GM12878 (cell line): ENCODE measurements around the gene HEXIM2. TPM values are rescaled to one million over a fixed set of nuclear protein-coding genes. Genes with fewer than 3 reads are reported as not detected.

Source experiments
- ATAC-seq: fragments of 200-7000 bp; cut with Tn5 transposase; 3 replicates; pipeline ENCODE4 v1.9.1; 2020; ENCODE audit warnings: mild to moderate bottlenecking, moderate library complexity
- BruUV-seq: library from RNA; stranded (reverse); fragments of 400-500 nt; replicated peaks from 2 replicates; lab custom pipeline; 2021; lab: Mats Ljungman, UMichigan
- CTCF ChIA-PET: fragments of 300-600 bp; sonication (Branson Sonifier 250); formaldehyde crosslinking; extraction: SDS; loops from one replicate; lab custom pipeline; 2021; ENCODE audit warnings: inconsistent platforms; lab: Yijun Ruan, JAX
- POLR2A ChIA-PET: fragments of 350-600 bp; formaldehyde crosslinking; extraction: SDS; loops from one replicate; lab custom pipeline; 2021; ENCODE audit warnings: inconsistent platforms; lab: Charles Lee
- RAD21 ChIA-PET: fragments of 300-600 bp; sonication (Branson Sonifier 250); formaldehyde crosslinking; loops from one replicate; lab custom pipeline; 2023; ENCODE audit warnings: antibody characterized with exemption; ENCODE audit not compliant: unreplicated experiment; lab: Charles Lee
- SMC1A ChIA-PET: fragments of 300-600 bp; sonication (Branson Sonifier 250); formaldehyde crosslinking; loops from one replicate; lab custom pipeline; 2023; ENCODE audit not compliant: unreplicated experiment, uncharacterized antibody; lab: Charles Lee
- DNase-seq: peaks from one replicate; pipeline ENCODE4 v3.0.0-alpha.2; 2011; ENCODE audit warnings: low read depth, low spot score
- FAIRE-seq: peaks from 3 replicates; lab custom pipeline; 2011; peaks lifted over from hg19 to GRCh38; lab: Jason Lieb, UNC
- H2AFZ ChIP-seq: 2 replicates; pipeline ENCODE4 v1.6.0; 2011; ENCODE audit warnings: low read depth, low read length, control low read depth; ENCODE audit not compliant: control insufficient read depth
- H3K27ac ChIP-seq: 2 replicates; pipeline ENCODE4 v1.5.1; 2011; ENCODE audit warnings: control low read depth; ENCODE audit not compliant: control insufficient read depth, insufficient read depth
- H3K27me3 ChIP-seq, 2 experiments: replicated peaks in 1 of 2; 2 replicates each; pipeline versions ENCODE4 v1.6.0 to v1.6.1; 2011; ENCODE audit warnings: low read length in 1 of 2; ENCODE audit not compliant: control insufficient read depth in 2 of 2, insufficient read depth in 2 of 2
- H3K36me3 ChIP-seq, 2 experiments: 2 replicates each; pipeline ENCODE4 v1.5.1; 2011; ENCODE audit warnings: low read length in 1 of 2; ENCODE audit not compliant: control insufficient read depth in 2 of 2, insufficient read depth in 2 of 2
- H3K4me1 ChIP-seq: 2 replicates; pipeline ENCODE4 v1.6.1; 2011; ENCODE audit warnings: mild to moderate bottlenecking, low read length, moderate library complexity, mixed read lengths; ENCODE audit not compliant: control insufficient read depth, insufficient read depth
- H3K4me2 ChIP-seq: 2 replicates; pipeline ENCODE4 v1.6.0; 2011; ENCODE audit warnings: control low read depth; ENCODE audit not compliant: control insufficient read depth, insufficient read depth
- H3K4me3 ChIP-seq: fragments of 200-600 bp; sonication (generic); 2 replicates; pipeline ENCODE4 v1.5.1; 2016
- H3K79me2 ChIP-seq: 2 replicates; pipeline ENCODE4 v1.6.0; 2011; ENCODE audit warnings: low read length; ENCODE audit not compliant: control insufficient read depth, insufficient read depth
- H3K9ac ChIP-seq: 2 replicates; pipeline ENCODE4 v1.8.0; 2011; ENCODE audit warnings: low read length, control low read depth, mixed read lengths; ENCODE audit not compliant: control insufficient read depth, insufficient read depth
- H3K9me3 ChIP-seq: replicated peaks from 3 replicates; pipeline ENCODE4 v1.5.1; 2011; ENCODE audit warnings: mild to moderate bottlenecking, low read length; ENCODE audit not compliant: control insufficient read depth, insufficient read depth
- H4K20me1 ChIP-seq: 2 replicates; pipeline ENCODE4 v1.6.0; 2011; ENCODE audit not compliant: control insufficient read depth, insufficient read depth
- BCL11A ChIP-seq: IDR thresholded peaks from 2 replicates; pipeline ENCODE4 v1.6.1; 2011; ENCODE audit warnings: low read depth, low read length
- BCLAF1 ChIP-seq: fragments of 450-650 bp; IDR thresholded peaks from 2 replicates; pipeline ENCODE4 v1.6.1; 2017; ENCODE audit warnings: antibody characterized with exemption, mild to moderate bottlenecking, moderate library complexity
- CEBPB ChIP-seq, 2 experiments: fragments of 150-350 bp in 1 of 2; IDR thresholded peaks; 2 replicates each; pipeline ENCODE4 v1.6.1; 2012 to 2014; ENCODE audit warnings: low read depth in 2 of 2, low read length in 2 of 2, borderline replicate concordance in 1 of 2, inconsistent platforms in 1 of 2
- CTCF ChIP-seq, 3 experiments: IDR thresholded peaks in 2 of 3; conservative IDR thresholded peaks in 1 of 3; 2 replicates each; pipeline ENCODE4 v1.5.1; 2011; ENCODE audit warnings: low read depth in 3 of 3, low read length in 3 of 3, mild to moderate bottlenecking in 3 of 3, control low read depth in 2 of 3, moderate library complexity in 2 of 3, inconsistent platforms in 1 of 3, mixed read lengths in 1 of 3; ENCODE audit not compliant: control insufficient read depth in 2 of 3, insufficient read depth in 1 of 3; ENCODE audit errors: extremely low read depth in 1 of 3
- RCOR1 ChIP-seq: conservative IDR thresholded peaks from 2 replicates; pipeline ENCODE4 v1.6.1; 2012; ENCODE audit warnings: low read depth, low read length, improper control_type of control experiment
- SRF ChIP-seq, 2 experiments: IDR thresholded peaks; 2 replicates each; pipeline ENCODE4 v1.6.1; 2011; ENCODE audit warnings: low read depth in 2 of 2, low read length in 2 of 2, mild to moderate bottlenecking in 1 of 2, moderate library complexity in 1 of 2
- ZNF207 ChIP-seq: fragments of 450-650 bp; IDR thresholded peaks from 2 replicates; pipeline ENCODE4 v1.6.1; 2014; ENCODE audit warnings: antibody characterized with exemption, mild to moderate bottlenecking, borderline replicate concordance
- ZZZ3 ChIP-seq: IDR thresholded peaks from 2 replicates; pipeline ENCODE4 v1.6.1; 2011; ENCODE audit warnings: low read depth; ENCODE audit not compliant: control insufficient read depth, insufficient read length
- WGBS: methylation state at CpG from one replicate; pipeline ENCODE4 v1.1.6; 2016; ENCODE audit warnings: low lambda C conversion rate; ENCODE audit not compliant: insufficient replicate concordance, insufficient coverage; ENCODE audit errors: missing lambda C conversion rate; 5-methylcytosine and 5-hydroxymethylcytosine counted together
- in situ Hi-C: fragments of 300-500 bp; cut with MboI; formaldehyde crosslinking; loops from 9 replicates; pipeline ENCODE4 v1.14.3; 2018; ENCODE audit warnings: mixed read lengths
- intact Hi-C: fragments of 100-400 bp; cut with micrococcal nuclease; formaldehyde crosslinking; loops from one replicate; pipeline ENCODE4 v1.14.2; 2022; ENCODE audit not compliant: unreplicated experiment
- polyA plus RNA-seq, 11 experiments: library from polyadenylated mRNA; depleted of rRNA in 4 of 11; unstranded in 6 of 11; stranded (reverse) in 5 of 11; fragments of >200 nt; fragmentation: Nextera tagmentation in 4 of 11; fragmentation: Illumina TruSeq in 1 of 11; extraction: Ambion mirVana in 4 of 11; extraction: Trizol in 1 of 11; gene quantifications; 1 replicate in 1 of 11; 2 replicates in 10 of 11; pipeline versions ENCODE4 v1.2.1 to v1.2.3, GENCODE V29; 2011 to 2016; ENCODE audit warnings: inconsistent platforms in 2 of 11, missing spikeins in 2 of 11, low read depth in 1 of 11
- total RNA-seq, 4 experiments: library from RNA; depleted of rRNA in 3 of 4; stranded (reverse); fragments of >200 nt in 3 of 4; fragmentation: Illumina TruSeq in 1 of 4; extraction: Trizol in 1 of 4; gene quantifications; 2 replicates each; pipeline versions ENCODE4 v1.2.1 to v1.2.3, GENCODE V29; 2013 to 2021
- TF ChIP-seq, protein P1 (sequence below): fragments of 450-650 bp; IDR thresholded peaks from 2 replicates; pipeline ENCODE4 v1.6.1; 2017; ENCODE audit warnings: low read depth, mild to moderate bottlenecking, moderate library complexity

The HEXIM2 gene
- total and polyA plus RNA-seq, 10 of the 15 experiments (the other 5 are each of a cell fraction or from before 2014, with no cell fraction given): 0.10 to 10.3 (median 6.4) TPM

DNA sequence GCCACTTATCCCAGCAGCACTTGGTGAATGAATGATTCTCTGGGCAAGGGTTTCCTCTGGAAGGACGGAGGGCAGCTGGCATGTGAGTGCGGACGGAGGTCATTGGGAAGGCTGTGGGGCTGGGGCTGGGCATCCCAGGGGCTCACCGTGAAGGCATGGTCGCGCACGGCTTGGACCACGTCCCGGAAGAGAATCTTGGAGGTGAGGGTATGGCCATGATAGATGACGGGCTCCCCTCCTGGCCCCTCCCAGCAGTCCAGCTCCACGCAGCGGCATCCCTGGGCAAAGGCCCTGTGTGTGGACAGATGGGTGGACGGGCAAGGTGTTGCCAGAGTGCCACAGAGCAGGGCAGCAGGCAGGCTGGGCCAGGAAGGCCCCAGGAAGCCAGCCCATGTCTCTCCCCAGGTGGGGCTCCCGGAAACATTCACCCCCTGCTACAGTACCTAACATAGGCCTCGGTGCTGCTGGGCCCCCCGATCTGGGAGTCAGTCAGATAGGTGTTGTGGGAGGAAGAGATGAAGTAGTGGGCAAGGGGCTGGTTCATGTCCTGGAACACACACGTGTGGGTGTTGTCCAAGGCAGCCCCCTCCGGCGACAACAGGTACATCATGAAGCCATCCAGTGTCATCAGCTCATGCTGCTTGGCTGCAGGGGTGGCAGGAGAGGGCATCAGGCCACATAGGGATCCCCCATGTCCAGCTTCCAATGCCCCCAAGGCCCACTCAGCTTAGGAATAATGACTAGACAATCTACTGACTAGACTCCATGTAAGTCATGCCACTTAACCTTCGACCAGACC, 43.6 kb upstream of the HEXIM2 start:
- no peak for DNase-seq
- ChIA-PET SMC1A (interaction anchor here (1.1 kb wide), 1 partner anchor 67 kb away, joined by 3 read pairs; no protein-coding TSS in a partner anchor), POLR2A (interaction anchor here (0.6 to 1.0 kb wide), 2 partner anchors 9 to 16 kb away, joined by 4 to 6 read pairs; no protein-coding TSS in a partner anchor), CTCF (interaction anchor here (1.1 to 3.0 kb wide), 3 partner anchors 17 to 197 kb away, joined by 3 to 11 read pairs (median 3); partner anchors contain the start of gene ACBD4), RAD21 (no interaction called here)
- no peak for ATAC-seq
- 34% methylated on average over 17 of the region's 20 CpGs for WGBS
- Histone ChIP-seq H3K36me3 (no peaks in the 10 kb centered on the region), H3K9me3 (no peaks in the 10 kb centered on the region), H3K9ac (no peak overlapping the region), H3K27me3 (no peaks in the 10 kb centered on the region), H4K20me1 (no peaks in the 10 kb centered on the region), H3K79me2 (no peaks in the 10 kb centered on the region), H3K4me3 (no peak overlapping the region), H2AFZ (no peak overlapping the region), H3K27ac (no peak overlapping the region), H3K4me2 (no peak overlapping the region), H3K4me1 (no peaks in the 10 kb centered on the region)
- TF ChIP-seq RCOR1: no peak
- TF ChIP-seq SRF (IDR thresholded peaks at IDR 0.05; ENCODE audit: low read depth in 2 of 2, low read length in 2 of 2): no peak
- no peak for TF ChIP-seq CEBPB (IDR thresholded peaks at IDR 0.05; ENCODE audit: borderline replicate concordance in 1 of 2, low read depth in 2 of 2, low read length in 2 of 2)
- TF ChIP-seq ZZZ3: no peak
- no peak for TF ChIP-seq BCLAF1
- no peak for TF ChIP-seq CTCF (IDR thresholded peaks at IDR 0.05 in 2 of 3, conservative IDR thresholded peaks at IDR 0.05 in 1 of 3; ENCODE audit: control insufficient read depth in 2 of 3, extremely low read depth in 1 of 3, insufficient read depth in 1 of 3, low read depth in 3 of 3, low read length in 3 of 3)
- TF ChIP-seq BCL11A: no peak
- TF ChIP-seq, protein P1, sequence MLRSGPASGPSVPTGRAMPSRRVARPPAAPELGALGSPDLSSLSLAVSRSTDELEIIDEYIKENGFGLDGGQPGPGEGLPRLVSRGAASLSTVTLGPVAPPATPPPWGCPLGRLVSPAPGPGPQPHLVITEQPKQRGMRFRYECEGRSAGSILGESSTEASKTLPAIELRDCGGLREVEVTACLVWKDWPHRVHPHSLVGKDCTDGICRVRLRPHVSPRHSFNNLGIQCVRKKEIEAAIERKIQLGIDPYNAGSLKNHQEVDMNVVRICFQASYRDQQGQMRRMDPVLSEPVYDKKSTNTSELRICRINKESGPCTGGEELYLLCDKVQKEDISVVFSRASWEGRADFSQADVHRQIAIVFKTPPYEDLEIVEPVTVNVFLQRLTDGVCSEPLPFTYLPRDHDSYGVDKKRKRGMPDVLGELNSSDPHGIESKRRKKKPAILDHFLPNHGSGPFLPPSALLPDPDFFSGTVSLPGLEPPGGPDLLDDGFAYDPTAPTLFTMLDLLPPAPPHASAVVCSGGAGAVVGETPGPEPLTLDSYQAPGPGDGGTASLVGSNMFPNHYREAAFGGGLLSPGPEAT: no peak
- TF ChIP-seq ZNF207: no peak
- BruUV-seq: no TSS peak
- in situ Hi-C loops (no loop called here), intact Hi-C loops (no loop called here)
- no peak for FAIRE-seq
